Trophoblast cell (in vitro differentiated cells and primary cell): ENCODE results near the gene CARD10.

Source experiments
- DNase-seq, 2 donors: peaks; one replicate each; pipeline ENCODE4 v3.0.0-alpha.2; 2016
- H2AFZ ChIP-seq: 2 replicates; pipeline ENCODE4 v1.6.1; 2013; ENCODE audit warnings: low read length, moderate library complexity, mild to moderate bottlenecking; ENCODE audit not compliant: insufficient read depth, poor library complexity
- H2AK5ac ChIP-seq: 2 replicates; pipeline ENCODE4 v1.6.1; 2013; ENCODE audit warnings: mild to moderate bottlenecking, low read length
- H2BK120ac ChIP-seq: 2 replicates; pipeline ENCODE4 v1.6.1; 2013; ENCODE audit warnings: low read length, mild to moderate bottlenecking, moderate library complexity; ENCODE audit not compliant: insufficient read depth, poor library complexity
- H2BK12ac ChIP-seq: 2 replicates; pipeline ENCODE4 v1.6.1; 2013; ENCODE audit warnings: mild to moderate bottlenecking, low read length, moderate library complexity
- H2BK5ac ChIP-seq: 2 replicates; pipeline ENCODE4 v1.6.1; 2013; ENCODE audit warnings: low read length, low read depth, moderate library complexity, mild to moderate bottlenecking; ENCODE audit not compliant: poor library complexity
- H3K14ac ChIP-seq: 2 replicates; pipeline ENCODE4 v1.6.1; 2013; ENCODE audit warnings: mild to moderate bottlenecking, low read length
- H3K18ac ChIP-seq: 2 replicates; pipeline ENCODE4 v1.6.1; 2013; ENCODE audit warnings: mild to moderate bottlenecking, low read length
- H3K23ac ChIP-seq: 2 replicates; pipeline ENCODE4 v1.6.1; 2013; ENCODE audit warnings: low read length
- H3K27ac ChIP-seq: 2 replicates; pipeline ENCODE4 v1.5.1; 2013; ENCODE audit warnings: low read depth, mild to moderate bottlenecking, inconsistent platforms, low read length, moderate library complexity
- H3K27me3 ChIP-seq: 2 replicates; pipeline ENCODE4 v1.6.1; 2013; ENCODE audit warnings: inconsistent platforms, mild to moderate bottlenecking, low read length, moderate library complexity; ENCODE audit not compliant: insufficient read depth
- H3K36me3 ChIP-seq, 2 experiments: 1 replicate in 1 of 2; 2 replicates in 1 of 2; pipeline ENCODE4 v1.6.1; 2013; ENCODE audit warnings: low read length in 2 of 2, mild to moderate bottlenecking in 2 of 2, moderate library complexity in 1 of 2; ENCODE audit not compliant: insufficient read depth in 2 of 2, control insufficient read depth in 1 of 2
- H3K4ac ChIP-seq: 2 replicates; pipeline ENCODE4 v1.6.1; 2013; ENCODE audit warnings: low read depth, mild to moderate bottlenecking, low read length, moderate library complexity
- H3K4me1 ChIP-seq, 2 experiments: 1 replicate in 1 of 2; 2 replicates in 1 of 2; pipeline ENCODE4 v1.6.1; 2013; ENCODE audit warnings: low read length in 2 of 2, mild to moderate bottlenecking in 2 of 2, moderate library complexity in 1 of 2; ENCODE audit not compliant: insufficient read depth in 2 of 2, control insufficient read depth in 1 of 2
- H3K4me2 ChIP-seq: 2 replicates; pipeline ENCODE4 v1.6.1; 2013; ENCODE audit warnings: inconsistent platforms, mild to moderate bottlenecking, low read length, moderate library complexity
- H3K4me3 ChIP-seq: 2 replicates; pipeline ENCODE4 v1.5.1; 2013; ENCODE audit warnings: mild to moderate bottlenecking, low read depth, low read length, inconsistent platforms
- H3K79me1 ChIP-seq: one replicate; pipeline ENCODE4 v1.6.1; 2013; ENCODE audit warnings: low read length
- H3K79me2 ChIP-seq: 2 replicates; pipeline ENCODE4 v1.6.1; 2013; ENCODE audit warnings: low read length, mild to moderate bottlenecking; ENCODE audit not compliant: control insufficient read depth, insufficient read depth, poor library complexity
- H3K9ac ChIP-seq: 2 replicates; pipeline ENCODE4 v1.6.1; 2013; ENCODE audit warnings: mild to moderate bottlenecking, low read length
- H3K9me3 ChIP-seq: 2 replicates; pipeline ENCODE4 v1.6.1; 2013; ENCODE audit warnings: low read depth, mild to moderate bottlenecking, control low read depth, inconsistent platforms, low read length; ENCODE audit not compliant: insufficient read depth
- H4K12ac ChIP-seq: 2 replicates; pipeline ENCODE4 v1.6.1; 2013; ENCODE audit warnings: low read depth, mild to moderate bottlenecking, low read length, moderate library complexity
- H4K8ac ChIP-seq: 2 replicates; pipeline ENCODE4 v1.6.1; 2013; ENCODE audit warnings: low read depth, mild to moderate bottlenecking, low read length, moderate library complexity
- H4K91ac ChIP-seq: one replicate; pipeline ENCODE4 v1.6.1; 2013; ENCODE audit warnings: low read depth, mild to moderate bottlenecking, low read length, moderate library complexity
- WGBS: extraction: QIAGEN DNeasy Blood & Tissue Kit; methylation state at CpG from one replicate; pipeline ENCODE4 v1.1.7; 2013; ENCODE audit warnings: missing lambda C conversion rate; ENCODE audit not compliant: insufficient read length, insufficient coverage; ENCODE audit errors: extremely low coverage; 5-methylcytosine and 5-hydroxymethylcytosine counted together

CARD10 gene

DNA sequence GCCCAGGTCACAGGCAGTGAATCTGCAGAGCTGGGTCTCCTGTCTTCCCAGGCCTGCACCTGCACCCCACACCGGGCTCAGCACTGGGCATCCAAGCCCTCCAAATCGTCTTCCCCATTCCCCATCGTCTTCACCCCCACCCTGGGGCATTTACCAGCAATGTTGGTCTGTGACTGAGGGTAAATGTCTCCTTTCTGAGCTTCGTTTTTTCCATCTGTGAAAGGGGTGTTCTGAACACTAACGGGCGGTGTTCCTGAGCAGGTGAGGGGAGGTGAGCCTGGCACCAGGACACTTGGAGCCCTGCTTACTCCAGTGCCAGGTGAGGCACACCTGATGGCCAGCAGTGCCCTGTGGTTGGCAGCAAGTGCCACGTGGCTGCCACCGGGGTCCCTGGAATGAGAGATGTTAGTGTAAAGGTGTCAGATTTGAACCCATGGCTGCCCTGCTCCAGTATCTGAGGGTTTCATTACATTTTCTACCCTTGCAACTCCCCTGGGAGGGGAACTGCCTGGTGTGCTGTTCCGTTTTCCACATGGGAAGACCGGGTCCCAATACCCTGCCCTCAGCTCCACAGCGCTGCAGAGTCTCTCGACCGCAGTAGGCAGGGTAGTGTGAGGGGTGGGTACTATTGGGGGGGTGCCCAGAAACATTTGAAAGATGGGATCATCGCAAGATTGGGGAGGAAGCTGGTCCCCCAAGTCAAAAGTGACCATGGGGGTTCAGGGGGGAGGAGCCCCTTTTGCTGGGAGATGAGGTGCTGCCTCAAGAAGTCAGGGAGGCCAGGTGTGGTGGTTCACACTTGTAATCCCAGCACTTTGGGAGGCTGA, 43.0 kb upstream of the CARD10 start:
- peak overlapping the region; percentile 16 for H2BK120ac ChIP-seq
- peak overlapping the region; percentile 12 for H4K8ac ChIP-seq
- H2BK5ac ChIP-seq, result no peak overlapping the region
- H3K4me2 ChIP-seq, result peak overlapping the region; percentile 67
- peak overlapping the region; percentile 89 for H3K4me3 ChIP-seq
- H2AFZ ChIP-seq, result no peak overlapping the region
- peak overlapping the region; percentile 29 for H3K27ac ChIP-seq
- H3K18ac ChIP-seq, result peak overlapping the region; percentile 30
- H3K27me3 ChIP-seq, result no peaks in the 10 kb centered on the region
- H3K36me3 ChIP-seq, result peaks cover 39 to 40% of the 10 kb centered on the region in 2 experiments
- no peak overlapping the region for H2AK5ac ChIP-seq
- H3K23ac ChIP-seq, result no peak overlapping the region
- DNase-seq, result no peak
- no CpG with 5 or more reads among the region's 14 CpGs for WGBS
- H3K14ac ChIP-seq, result peak overlapping the region; percentile 43
- H3K4ac ChIP-seq, result peak overlapping the region; percentile 99
- H2BK12ac ChIP-seq, result no peak overlapping the region
- peak overlapping the region; percentile 69 for H4K91ac ChIP-seq
- peaks cover 41 to 43% of the 10 kb centered on the region in 2 experiments for H3K4me1 ChIP-seq
- peaks cover 39% of the 10 kb centered on the region for H3K79me1 ChIP-seq
- H4K12ac ChIP-seq, result no peak overlapping the region
- H3K9me3 ChIP-seq, result peaks cover 3% of the 10 kb centered on the region
- H3K79me2 ChIP-seq, result peaks cover 41% of the 10 kb centered on the region
- peak overlapping the region; percentile 2 for H3K9ac ChIP-seq

GRCh38 chr22:37561212-37562048, 42.2 kb upstream of the CARD10 start:
- peak overlapping the region; percentile 99 for H3K14ac ChIP-seq
- peak overlapping the region; percentile 96 for H2BK120ac ChIP-seq
- WGBS, result no CpG with 5 or more reads among the region's 56 CpGs
- peak overlapping the region; percentile 69 for H2AFZ ChIP-seq
- peak overlapping the region; percentile 97 for H2BK5ac ChIP-seq
- peak overlapping the region; percentile 67 for H3K4me2 ChIP-seq
- H3K79me1 ChIP-seq, result peaks cover 41% of the 10 kb centered on the region
- H3K4me3 ChIP-seq, result peak overlapping the region; percentile 89
- H4K8ac ChIP-seq, result peak overlapping the region; percentile 93
- peak; percentile 80 to 94 for DNase-seq
- peaks cover 30 to 32% of the 10 kb centered on the region in 2 experiments for H3K36me3 ChIP-seq
- H3K18ac ChIP-seq, result peak overlapping the region; percentile 91
- peak overlapping the region; percentile 83 for H2BK12ac ChIP-seq
- H3K4me1 ChIP-seq, result peaks cover 43 to 44% of the 10 kb centered on the region in 2 experiments
- H3K27me3 ChIP-seq, result no peaks in the 10 kb centered on the region
- H2AK5ac ChIP-seq, result peak overlapping the region; percentile 97
- H3K4ac ChIP-seq, result peak overlapping the region; percentile 99
- H3K79me2 ChIP-seq, result peaks cover 41% of the 10 kb centered on the region
- peak overlapping the region; percentile 55 for H4K12ac ChIP-seq
- peak overlapping the region; percentile 99 for H3K27ac ChIP-seq
- peaks cover 2% of the 10 kb centered on the region for H3K9me3 ChIP-seq
- H3K9ac ChIP-seq, result peak overlapping the region; percentile 96
- H3K23ac ChIP-seq, result no peak overlapping the region
- peak overlapping the region; percentile 99 for H4K91ac ChIP-seq

DNA sequence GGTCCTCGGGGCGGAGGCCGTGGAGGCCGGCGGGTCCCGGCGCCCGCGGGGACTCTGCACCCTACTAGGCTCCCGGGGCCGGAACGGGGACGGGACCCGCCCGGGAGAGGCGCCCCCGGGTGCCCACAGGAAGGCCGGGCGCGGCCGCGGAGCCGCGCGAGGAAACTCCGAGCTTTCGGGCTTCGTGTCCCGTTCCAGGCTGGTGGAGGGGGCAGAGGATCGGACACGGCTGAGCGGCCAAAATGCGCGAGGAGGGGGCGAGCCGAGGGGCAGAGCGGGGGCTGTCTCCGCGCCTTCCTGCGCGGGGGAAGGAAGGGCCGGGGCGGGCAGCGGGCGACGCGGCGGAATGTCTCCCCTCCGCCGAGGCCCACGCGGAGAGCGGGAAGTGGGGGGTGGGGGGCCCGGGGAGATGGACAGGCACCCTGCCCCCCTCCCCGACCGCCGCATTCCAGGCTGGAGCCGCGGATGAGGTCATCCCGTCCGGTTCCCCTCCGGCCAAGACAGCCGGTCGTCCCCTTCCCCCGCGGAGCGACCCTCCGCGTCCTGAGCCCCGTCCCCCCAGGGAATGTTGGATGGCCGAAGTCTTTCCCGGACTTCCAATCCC, 41.5 kb upstream of the CARD10 start:
- H3K4ac ChIP-seq, result peak overlapping the region; percentile 99
- peak overlapping the region; percentile 96 for H2BK120ac ChIP-seq
- peaks cover 36% of the 10 kb centered on the region for H3K79me2 ChIP-seq

More for the DNA sequence above, 41.5 kb upstream of the CARD10 start:
- peak overlapping the region; percentile 93 for H4K8ac ChIP-seq
- peak overlapping the region; percentile 83 for H2BK12ac ChIP-seq
- no peaks in the 10 kb centered on the region for H3K27me3 ChIP-seq
- peaks cover 4% of the 10 kb centered on the region for H3K9me3 ChIP-seq
- no CpG with 5 or more reads among the region's 72 CpGs for WGBS
- H3K23ac ChIP-seq, result no peak overlapping the region
- H4K12ac ChIP-seq, result peak overlapping the region; percentile 55
- peak overlapping the region; percentile 97 for H2BK5ac ChIP-seq
- peaks cover 41 to 47% of the 10 kb centered on the region in 2 experiments for H3K4me1 ChIP-seq
- H3K9ac ChIP-seq, result peak overlapping the region; percentile 96
- peak overlapping the region; percentile 69 for H2AFZ ChIP-seq
- H3K4me2 ChIP-seq, result peak overlapping the region; percentile 67
- peaks cover 23 to 24% of the 10 kb centered on the region in 2 experiments for H3K36me3 ChIP-seq
- peak overlapping the region; percentile 89 for H3K4me3 ChIP-seq
- peak overlapping the region; percentile 99 for H3K14ac ChIP-seq
- peak overlapping the region; percentile 88 for H2AK5ac ChIP-seq
- peak overlapping the region; percentile 99 for H3K27ac ChIP-seq
- peak overlapping the region; percentile 91 for H3K18ac ChIP-seq
- peaks cover 41% of the 10 kb centered on the region for H3K79me1 ChIP-seq
- peak overlapping the region; percentile 99 for H4K91ac ChIP-seq
- no peak for DNase-seq
